ENCODE measurements around the gene ASIC4. TPM values are rescaled to one million over a fixed set of nuclear protein-coding genes. Genes with fewer than 3 reads are reported as not detected.

Gene ASIC4
- polyA plus RNA-seq, 2 of the 4 experiments (the other 2 are of a cell fraction), result 0.04 TPM; not detected in 1

DNA sequence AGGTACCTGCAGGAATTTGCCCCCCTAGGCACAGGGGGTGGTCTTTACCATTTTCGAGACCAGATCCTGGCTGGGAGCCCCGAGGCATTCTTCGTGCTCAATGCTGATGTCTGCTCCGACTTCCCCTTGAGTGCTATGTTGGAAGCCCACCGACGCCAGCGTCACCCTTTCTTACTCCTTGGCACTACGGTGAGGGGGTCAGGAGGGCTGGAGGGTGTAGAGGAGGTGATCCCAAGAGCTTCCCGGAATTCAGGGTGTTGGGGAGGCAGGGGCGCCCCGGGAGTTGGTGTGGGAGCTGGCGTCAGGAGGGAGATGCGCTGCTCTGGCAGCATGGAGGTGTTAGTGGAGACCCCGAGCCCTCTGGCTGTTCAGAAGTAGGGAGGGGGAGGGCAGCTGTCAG is 12.4 kb upstream of the ASIC4 start:
- no peak overlapping the region for H3K27ac ChIP-seq
- DNase-seq (ENCODE audit: low read depth in 1 of 2, low spot score in 1 of 2) (no peak), FAIRE-seq (no peak), ATAC-seq (no peak)
- no peak overlapping the region for H3K4me2 ChIP-seq
- peaks cover 15% of the 10 kb centered on the region; the same call in 2 of the 3 replicates for H3K4me1 ChIP-seq
- no peaks in the 10 kb centered on the region for H3K9me3 ChIP-seq
- ChIA-PET POLR2A (no interaction called here), CTCF (interaction anchor here (79.1 to 89.4 kb wide), 2 partner anchors 4 to 32 kb away, joined by 3291 read pairs; partner anchors contain the start of genes ASIC4, CHPF, GMPPA and SPEG)
- H3K4me3 ChIP-seq, result no peak overlapping the region
- TF ChIP-seq, protein P1, sequence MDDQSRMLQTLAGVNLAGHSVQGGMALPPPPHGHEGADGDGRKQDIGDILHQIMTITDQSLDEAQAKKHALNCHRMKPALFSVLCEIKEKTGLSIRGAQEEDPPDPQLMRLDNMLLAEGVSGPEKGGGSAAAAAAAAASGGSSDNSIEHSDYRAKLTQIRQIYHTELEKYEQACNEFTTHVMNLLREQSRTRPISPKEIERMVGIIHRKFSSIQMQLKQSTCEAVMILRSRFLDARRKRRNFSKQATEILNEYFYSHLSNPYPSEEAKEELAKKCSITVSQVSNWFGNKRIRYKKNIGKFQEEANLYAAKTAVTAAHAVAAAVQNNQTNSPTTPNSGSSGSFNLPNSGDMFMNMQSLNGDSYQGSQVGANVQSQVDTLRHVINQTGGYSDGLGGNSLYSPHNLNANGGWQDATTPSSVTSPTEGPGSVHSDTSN (IDR thresholded peaks at IDR 0.05), result no peak
- TF ChIP-seq KDM5A (IDR thresholded peaks at IDR 0.05) (no peak), CBX2 (IDR thresholded peaks at IDR 0.05; ENCODE audit: borderline replicate concordance, low read depth) (no peak)
- WGBS (ENCODE audit: missing lambda C conversion rate), result 93% methylated on average over 14 of the region's 14 CpGs

- no peak for ATAC-seq
- ChIA-PET POLR2A (no interaction called here), CTCF (interaction anchor here (79.1 to 89.4 kb wide), 2 partner anchors 4 to 33 kb away, joined by 3291 read pairs; partner anchors contain the start of genes ASIC4, CHPF, GMPPA and SPEG)
- no peak overlapping the region for H3K27ac ChIP-seq
- no peak overlapping the region for H3K4me2 ChIP-seq
- no peak for DNase-seq (ENCODE audit: low read depth in 1 of 2, low spot score in 1 of 2)
- no peak for TF ChIP-seq FOSB (CRISPR knock-in tag; IDR thresholded peaks at IDR 0.05)
- TF ChIP-seq, protein P2, sequence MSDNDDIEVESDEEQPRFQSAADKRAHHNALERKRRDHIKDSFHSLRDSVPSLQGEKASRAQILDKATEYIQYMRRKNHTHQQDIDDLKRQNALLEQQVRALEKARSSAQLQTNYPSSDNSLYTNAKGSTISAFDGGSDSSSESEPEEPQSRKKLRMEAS (IDR thresholded peaks at IDR 0.05), result no peak
- peaks cover 10% of the 10 kb centered on the region; the same call in 2 of the 3 replicates for H3K4me1 ChIP-seq
- no peak overlapping the region for H3K4me3 ChIP-seq
- H3K9me3 ChIP-seq, result no peaks in the 10 kb centered on the region
- no peak for FAIRE-seq
Observed at GRCh38 chr2:219502618-219503017, 11.7 kb upstream of the ASIC4 start.

GRCh38 chr2:219505585-219505984 is 8.7 kb upstream of the ASIC4 start:
- CTCF ChIA-PET, result interaction anchor here (79.1 to 89.4 kb wide), 2 partner anchors 1 to 36 kb away, joined by 3291 read pairs; partner anchors contain the start of genes ASIC4, CHPF, GMPPA and SPEG
- POLR2A ChIA-PET, result no interaction called here
- 80% methylated on average over 7 of the region's 9 CpGs for WGBS (ENCODE audit: missing lambda C conversion rate)
- H3K9me3 ChIP-seq, result no peaks in the 10 kb centered on the region
- H3K27ac ChIP-seq, result no peak overlapping the region
- H3K4me3 ChIP-seq, result no peak overlapping the region
- no peak for ATAC-seq
- H3K4me1 ChIP-seq, result peaks cover 11% of the 10 kb centered on the region
- no peak for DNase-seq (ENCODE audit: low read depth in 1 of 2, low spot score in 1 of 2)
- H3K4me2 ChIP-seq, result no peak overlapping the region
- no peak for FAIRE-seq
- TF ChIP-seq CHD4 (IDR thresholded peaks at IDR 0.05; ENCODE audit: borderline replicate concordance) (no peak), NFE2L2 (conservative IDR thresholded peaks at IDR 0.05; ENCODE audit: low read length) (no peak), SREBF2 (IDR thresholded peaks at IDR 0.05) (no peak), SMC3 (IDR thresholded peaks at IDR 0.05) (no peak), PHF8 (IDR thresholded peaks at IDR 0.05; ENCODE audit: borderline replicate concordance, low read depth) (no peak), JUNB (IDR thresholded peaks at IDR 0.05) (no peak), MAFK (IDR thresholded peaks at IDR 0.05; ENCODE audit: partially characterized antibody) (no peak), HOXA7 (CRISPR knock-in tag; IDR thresholded peaks at IDR 0.05) (no peak), FOXS1 (CRISPR knock-in tag; IDR thresholded peaks at IDR 0.05) (no peak), HOXB13 (CRISPR knock-in tag; IDR thresholded peaks at IDR 0.05; ENCODE audit: low read depth) (no peak), ESRRA (IDR thresholded peaks at IDR 0.05; ENCODE audit: borderline replicate concordance, low read length) (no peak), CBX2 (IDR thresholded peaks at IDR 0.05; ENCODE audit: borderline replicate concordance, low read depth) (no peak), KDM1A (IDR thresholded peaks at IDR 0.05; ENCODE audit: low read depth) (no peak), CHD2 (IDR thresholded peaks at IDR 0.05; ENCODE audit: low read length, partially characterized antibody) (no peak), NR3C1 (IDR thresholded peaks at IDR 0.05) (no peak), ZC3H11A (IDR thresholded peaks at IDR 0.05) (no peak), HOXB5 (CRISPR knock-in tag; IDR thresholded peaks at IDR 0.05) (no peak), RAD21 (conservative IDR thresholded peaks at IDR 0.05 in 1 of 2, IDR thresholded peaks at IDR 0.05 in 1 of 2) (no peak)
- TF ChIP-seq, protein P3, sequence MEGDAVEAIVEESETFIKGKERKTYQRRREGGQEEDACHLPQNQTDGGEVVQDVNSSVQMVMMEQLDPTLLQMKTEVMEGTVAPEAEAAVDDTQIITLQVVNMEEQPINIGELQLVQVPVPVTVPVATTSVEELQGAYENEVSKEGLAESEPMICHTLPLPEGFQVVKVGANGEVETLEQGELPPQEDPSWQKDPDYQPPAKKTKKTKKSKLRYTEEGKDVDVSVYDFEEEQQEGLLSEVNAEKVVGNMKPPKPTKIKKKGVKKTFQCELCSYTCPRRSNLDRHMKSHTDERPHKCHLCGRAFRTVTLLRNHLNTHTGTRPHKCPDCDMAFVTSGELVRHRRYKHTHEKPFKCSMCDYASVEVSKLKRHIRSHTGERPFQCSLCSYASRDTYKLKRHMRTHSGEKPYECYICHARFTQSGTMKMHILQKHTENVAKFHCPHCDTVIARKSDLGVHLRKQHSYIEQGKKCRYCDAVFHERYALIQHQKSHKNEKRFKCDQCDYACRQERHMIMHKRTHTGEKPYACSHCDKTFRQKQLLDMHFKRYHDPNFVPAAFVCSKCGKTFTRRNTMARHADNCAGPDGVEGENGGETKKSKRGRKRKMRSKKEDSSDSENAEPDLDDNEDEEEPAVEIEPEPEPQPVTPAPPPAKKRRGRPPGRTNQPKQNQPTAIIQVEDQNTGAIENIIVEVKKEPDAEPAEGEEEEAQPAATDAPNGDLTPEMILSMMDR (IDR thresholded peaks at IDR 0.05), result no peak
- TF ChIP-seq, protein P1 (IDR thresholded peaks at IDR 0.05), result no peak
